GM10248 (cell line): ENCODE data around the gene MYH6.

ENCODE experiments used
- CTCF ChIA-PET: fragments of 300-600 bp; sonication (Branson Sonifier 250); formaldehyde crosslinking; extraction: SDS; loops from one replicate; lab custom pipeline; 2021; ENCODE audit warnings: antibody characterized with exemption; lab: Yijun Ruan, JAX
- POLR2A ChIA-PET: fragments of 350-650 bp; sonication (Branson Sonifier 250); formaldehyde crosslinking; extraction: SDS; loops from one replicate; lab custom pipeline; 2020; ENCODE audit warnings: antibody characterized with exemption; lab: Yijun Ruan, JAX
- DNase-seq: peaks from one replicate; pipeline ENCODE4 v3.0.0; 2012; ENCODE audit errors: extremely low spot score
- TF ChIP-seq, protein P1 (sequence below): IDR thresholded peaks from 2 replicates; pipeline ENCODE4 v1.5.1; 2012; ENCODE audit warnings: mild to moderate bottlenecking, low read depth; ENCODE audit errors: extremely low read depth, missing control alignments, control extremely low read depth

Gene MYH6

DNA sequence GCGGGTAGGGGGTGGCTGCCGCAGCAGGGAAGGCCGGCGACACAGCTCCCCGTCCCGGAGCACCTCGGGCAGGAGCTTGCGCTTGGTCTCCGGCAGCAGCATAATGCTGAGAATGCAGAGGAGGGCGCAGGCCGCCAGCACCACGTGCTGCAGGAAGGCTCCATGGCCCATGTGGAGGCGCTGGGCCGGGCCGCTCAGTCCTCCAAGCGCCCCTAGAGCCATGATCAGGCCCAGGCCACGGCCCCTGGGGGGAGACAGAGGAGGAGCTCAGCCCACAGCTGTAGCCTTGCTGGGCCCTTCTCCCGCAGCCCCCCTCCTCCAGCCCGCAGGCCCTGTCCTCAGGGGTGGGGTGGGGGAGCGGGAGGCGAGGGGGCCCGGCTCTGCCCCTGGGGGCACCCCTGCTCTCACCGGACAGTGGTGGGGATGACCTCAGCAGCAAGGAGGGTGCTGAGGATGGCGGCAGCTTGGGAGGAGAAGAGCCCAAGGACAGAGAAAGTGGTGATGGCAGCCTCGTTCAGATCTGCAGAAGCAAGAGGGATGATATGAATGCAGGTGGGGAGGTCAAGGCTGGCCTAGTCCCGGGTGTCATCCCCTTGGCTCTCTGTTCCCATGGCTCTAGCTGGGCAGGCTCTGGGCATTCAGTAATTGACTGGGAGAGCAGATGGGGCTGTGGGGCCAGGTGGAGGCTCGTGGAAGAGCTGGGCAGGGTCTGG lies 61.2 kb downstream of the MYH6 start:
- ChIA-PET POLR2A (no interaction called here), CTCF (interaction anchor here (1.8 to 2.0 kb wide), 2 partner anchors 37 to 226 kb away, joined by 4 to 6 read pairs; no protein-coding TSS in a partner anchor)
- no peak for DNase-seq
- TF ChIP-seq, protein P1, sequence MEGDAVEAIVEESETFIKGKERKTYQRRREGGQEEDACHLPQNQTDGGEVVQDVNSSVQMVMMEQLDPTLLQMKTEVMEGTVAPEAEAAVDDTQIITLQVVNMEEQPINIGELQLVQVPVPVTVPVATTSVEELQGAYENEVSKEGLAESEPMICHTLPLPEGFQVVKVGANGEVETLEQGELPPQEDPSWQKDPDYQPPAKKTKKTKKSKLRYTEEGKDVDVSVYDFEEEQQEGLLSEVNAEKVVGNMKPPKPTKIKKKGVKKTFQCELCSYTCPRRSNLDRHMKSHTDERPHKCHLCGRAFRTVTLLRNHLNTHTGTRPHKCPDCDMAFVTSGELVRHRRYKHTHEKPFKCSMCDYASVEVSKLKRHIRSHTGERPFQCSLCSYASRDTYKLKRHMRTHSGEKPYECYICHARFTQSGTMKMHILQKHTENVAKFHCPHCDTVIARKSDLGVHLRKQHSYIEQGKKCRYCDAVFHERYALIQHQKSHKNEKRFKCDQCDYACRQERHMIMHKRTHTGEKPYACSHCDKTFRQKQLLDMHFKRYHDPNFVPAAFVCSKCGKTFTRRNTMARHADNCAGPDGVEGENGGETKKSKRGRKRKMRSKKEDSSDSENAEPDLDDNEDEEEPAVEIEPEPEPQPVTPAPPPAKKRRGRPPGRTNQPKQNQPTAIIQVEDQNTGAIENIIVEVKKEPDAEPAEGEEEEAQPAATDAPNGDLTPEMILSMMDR, result no peak

DNA sequence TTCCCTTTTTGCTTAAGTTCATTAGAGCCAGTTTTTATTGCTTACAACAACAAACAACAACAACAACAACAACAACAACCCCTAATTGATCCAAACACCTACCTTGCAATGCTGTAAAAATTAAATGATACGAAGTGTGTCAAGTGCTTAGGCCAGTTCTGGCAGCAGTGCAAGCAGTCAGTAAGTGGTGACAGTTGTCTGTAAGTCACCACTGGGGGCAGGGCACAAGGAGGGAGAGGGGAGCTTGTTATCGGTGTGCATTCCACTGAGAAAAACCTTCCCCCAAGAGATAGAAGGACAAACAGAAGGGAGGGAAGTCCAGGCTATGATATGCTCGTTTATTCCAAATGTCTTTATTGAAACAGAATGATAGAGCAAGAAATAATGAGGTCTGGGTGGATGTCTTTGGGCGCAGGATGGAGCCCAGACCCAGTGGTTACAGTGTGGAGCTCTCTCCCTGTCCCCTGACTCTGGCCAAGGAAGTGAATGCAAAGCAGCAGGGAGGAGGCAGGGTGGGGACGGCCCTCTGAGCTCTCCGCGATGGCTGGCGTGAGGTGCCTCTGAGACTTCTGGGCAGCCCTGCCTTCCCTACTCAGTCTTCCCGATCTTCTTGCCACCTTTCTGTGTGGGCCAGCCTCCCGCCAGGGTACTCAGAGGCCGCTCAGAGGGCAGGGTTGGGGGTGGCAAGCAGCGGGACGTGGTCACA lies 61.9 kb downstream of the MYH6 start:
- TF ChIP-seq, protein P1, result no peak
- CTCF ChIA-PET, result interaction anchor here (1.6 to 2.0 kb wide), 5 partner anchors 14 to 226 kb away, joined by 3 to 9 read pairs (median 4); no protein-coding TSS in a partner anchor
- no peak for DNase-seq
- POLR2A ChIA-PET, result no interaction called here

DNA sequence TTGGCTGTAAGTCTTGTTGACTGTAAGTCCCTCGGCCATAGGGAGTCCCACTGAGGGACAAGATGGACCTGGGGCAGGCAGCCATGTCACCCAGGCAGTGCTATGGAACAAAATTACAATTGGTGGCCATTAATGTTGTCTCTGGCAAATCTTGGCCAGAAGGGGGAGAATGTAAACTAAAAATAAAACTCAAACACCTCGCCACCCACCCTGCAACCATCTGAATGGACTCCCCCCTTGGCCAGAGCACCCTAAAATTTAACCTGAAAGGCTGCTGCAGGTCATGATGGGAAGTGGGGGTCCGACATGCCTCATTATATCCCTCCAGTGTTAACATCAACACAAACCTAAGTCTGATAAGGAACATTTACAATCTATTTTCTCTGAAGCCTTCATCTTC lies 63.6 kb downstream of the MYH6 start:
- ChIA-PET POLR2A (no interaction called here), CTCF (interaction anchor here (0.9 to 1.8 kb wide), 3 partner anchors 8 to 36 kb away, joined by 3 to 9 read pairs (median 3); no protein-coding TSS in a partner anchor)
- TF ChIP-seq, protein P1, result no peak
- no peak for DNase-seq

DNA sequence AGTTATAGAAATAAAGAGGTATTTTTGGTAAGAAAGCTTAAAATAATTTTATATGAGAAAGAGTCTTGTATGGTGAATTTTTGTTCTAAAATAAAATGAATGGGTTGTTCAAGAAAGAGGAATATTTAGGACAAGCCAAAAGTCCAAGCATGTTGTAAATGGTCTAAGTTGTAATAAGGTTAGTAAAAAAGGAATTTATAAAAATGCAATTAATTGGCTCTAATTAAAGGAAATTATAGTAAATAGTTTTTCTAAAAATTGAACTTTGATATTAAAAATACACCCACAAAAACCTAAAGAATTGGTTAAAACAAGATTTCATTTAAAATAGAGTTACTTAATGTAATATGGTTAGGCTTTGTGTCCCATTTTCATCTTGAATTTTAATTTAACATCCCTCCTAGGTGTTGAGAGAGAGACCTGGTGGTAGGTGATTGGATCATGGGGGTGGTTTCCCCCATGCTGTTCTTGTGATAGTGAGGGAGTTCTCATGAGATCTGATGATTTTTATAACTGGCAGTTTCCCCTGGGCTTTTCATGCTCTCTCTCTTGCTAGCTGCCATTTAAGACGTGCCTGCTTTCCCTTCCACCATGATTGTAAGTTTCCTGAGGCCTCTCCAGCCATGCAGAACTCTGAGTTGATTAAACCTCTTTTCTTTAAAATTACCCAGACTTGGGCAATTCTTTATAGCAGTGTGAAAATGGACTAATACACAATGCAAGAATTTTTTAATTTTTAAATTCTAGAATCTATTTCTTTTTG lies 68.4 kb downstream of the MYH6 start:
- no peak for DNase-seq
- TF ChIP-seq, protein P1, result no peak
- POLR2A ChIA-PET, result no interaction called here
- CTCF ChIA-PET, result interaction anchor here (1.0 to 1.7 kb wide), 4 partner anchors 8 to 107 kb away, joined by 3 to 7 read pairs (median 3); no protein-coding TSS in a partner anchor

DNA sequence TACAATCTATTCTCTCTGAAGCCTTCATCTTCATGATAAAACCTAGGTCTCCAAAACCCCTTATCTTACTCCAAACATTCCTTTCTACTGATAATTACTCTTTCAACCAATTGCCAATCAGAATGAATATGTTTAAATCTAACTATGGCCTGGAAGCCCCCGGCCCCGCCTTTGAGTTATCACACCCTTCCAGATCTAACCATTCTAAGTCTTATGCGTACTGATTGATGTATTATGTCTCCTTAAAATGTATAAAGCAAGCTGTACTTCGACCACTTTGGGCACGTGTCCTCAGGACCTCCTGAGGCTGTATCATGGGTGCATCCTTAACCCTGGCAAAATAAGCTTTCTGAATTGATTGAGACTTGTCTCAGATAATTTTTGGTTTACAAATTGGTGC lies 72.5 kb downstream of the MYH6 start:
- POLR2A ChIA-PET, result interaction anchor here (1.3 kb wide), 1 partner anchor 9 kb away, joined by 3 read pairs; no protein-coding TSS in a partner anchor

More for the DNA sequence above, 72.5 kb downstream of the MYH6 start:
- DNase-seq, result no peak
- CTCF ChIA-PET, result interaction anchor here (1.1 to 3.2 kb wide), 6 partner anchors 9 to 267 kb away, joined by 3 to 10 read pairs (median 6); no protein-coding TSS in a partner anchor
- TF ChIP-seq, protein P1, result no peak
